ENCODE data around the gene PLEKHO2.

The PLEKHO2 gene

GRCh38 chr15:64905119-64905831 is 63.6 kb downstream of the PLEKHO2 start:
- Histone ChIP-seq H3K23ac (ENCODE audit: low read depth, low read length, poor library complexity) (no peak overlapping the region), H3K9ac (ENCODE audit: low read depth, low read length, poor library complexity) (no peak overlapping the region), H3K18ac (ENCODE audit: low read length) (no peak overlapping the region), H2BK15ac (ENCODE audit: low read length) (no peak overlapping the region), H2AFZ (ENCODE audit: low read length) (peak overlapping the region; percentile 75), H3K79me1 (ENCODE audit: low read depth, low read length) (no peaks in the 10 kb centered on the region), H3K4me2 (ENCODE audit: insufficient read depth, low read length, poor library complexity, severe bottlenecking) (peak overlapping the region; percentile 38), H4K91ac (ENCODE audit: low read depth, low read length, poor library complexity) (no peak overlapping the region), H2AK5ac (ENCODE audit: low read depth, low read length) (no peak overlapping the region), H3K4me1 (ENCODE audit: control insufficient read depth in 2 of 2, insufficient read depth in 1 of 2, low read depth in 1 of 2, low read length in 2 of 2) (peaks cover 0 to 3% of the 10 kb centered on the region in 2 donors), H2BK120ac (ENCODE audit: low read depth, low read length) (no peak overlapping the region), H3K27ac (replicated peaks; ENCODE audit: low read length) (peak overlapping the region; percentile 24), H2BK5ac (ENCODE audit: low read length) (no peak overlapping the region), H4K8ac (ENCODE audit: low read depth, low read length) (no peak overlapping the region), H3K4me3 (ENCODE audit: low read length in 2 of 2) (peak overlapping the region in 1 of 2 donors; percentile 16), H3K14ac (ENCODE audit: low read length) (no peak overlapping the region), H3K9me3 (replicated peaks in 1 of 2; ENCODE audit: control insufficient read depth in 2 of 2, insufficient read depth in 1 of 2, low read depth in 1 of 2, low read length in 2 of 2) (peaks cover 11 to 17% of the 10 kb centered on the region in 2 donors), H2BK12ac (ENCODE audit: low read length) (no peak overlapping the region), H3K4ac (ENCODE audit: low read length) (no peak overlapping the region), H3K36me3 (replicated peaks in 1 of 2; ENCODE audit: control insufficient read depth in 2 of 2, insufficient read depth in 2 of 2, low read length in 2 of 2) (no peaks in the 10 kb centered on the region), H3K27me3 (ENCODE audit: control insufficient read depth in 3 of 3, insufficient read depth in 3 of 3, low read depth in 1 of 3, low read length in 3 of 3) (peaks cover 0 to 8% (median 0%) of the 10 kb centered on the region in 3 experiments)
- no CpG with 5 or more reads among the region's 30 CpGs for WGBS, 2 donors (ENCODE audit: extremely low coverage in 2 of 2, insufficient read length in 2 of 2, insufficient replicate concordance in 1 of 2)
- DNase-seq (ENCODE audit: low spot score), result peak; percentile 67

- Histone ChIP-seq H3K4me1 (ENCODE audit: control insufficient read depth in 2 of 2, insufficient read depth in 1 of 2, low read depth in 1 of 2, low read length in 2 of 2) (peaks cover 0 to 3% of the 10 kb centered on the region in 2 donors), H3K9ac (ENCODE audit: low read depth, low read length, poor library complexity) (no peak overlapping the region), H2AK5ac (ENCODE audit: low read depth, low read length) (no peak overlapping the region), H3K23ac (ENCODE audit: low read depth, low read length, poor library complexity) (no peak overlapping the region), H2BK120ac (ENCODE audit: low read depth, low read length) (no peak overlapping the region), H3K4me3 (ENCODE audit: low read length in 2 of 2) (no peak overlapping the region), H3K18ac (ENCODE audit: low read length) (no peak overlapping the region), H3K36me3 (replicated peaks in 1 of 2; ENCODE audit: control insufficient read depth in 2 of 2, insufficient read depth in 2 of 2, low read length in 2 of 2) (no peaks in the 10 kb centered on the region), H3K4me2 (ENCODE audit: insufficient read depth, low read length, poor library complexity, severe bottlenecking) (no peak overlapping the region), H4K91ac (ENCODE audit: low read depth, low read length, poor library complexity) (no peak overlapping the region), H2AFZ (ENCODE audit: low read length) (no peak overlapping the region), H2BK5ac (ENCODE audit: low read length) (no peak overlapping the region), H3K14ac (ENCODE audit: low read length) (no peak overlapping the region), H4K8ac (ENCODE audit: low read depth, low read length) (no peak overlapping the region), H2BK12ac (ENCODE audit: low read length) (no peak overlapping the region), H3K27ac (replicated peaks; ENCODE audit: low read length) (no peak overlapping the region), H3K27me3 (ENCODE audit: control insufficient read depth in 3 of 3, insufficient read depth in 3 of 3, low read depth in 1 of 3, low read length in 3 of 3) (peaks cover 0 to 12% (median 0%) of the 10 kb centered on the region in 3 experiments), H2BK15ac (ENCODE audit: low read length) (no peak overlapping the region), H3K9me3 (replicated peaks in 1 of 2; ENCODE audit: control insufficient read depth in 2 of 2, insufficient read depth in 1 of 2, low read depth in 1 of 2, low read length in 2 of 2) (peaks cover 11 to 17% of the 10 kb centered on the region in 2 donors), H3K4ac (ENCODE audit: low read length) (no peak overlapping the region), H3K79me1 (ENCODE audit: low read depth, low read length) (no peaks in the 10 kb centered on the region)
- no peak for DNase-seq (ENCODE audit: low spot score)
- no CpG with 5 or more reads among the region's 9 CpGs for WGBS, 2 donors (ENCODE audit: extremely low coverage in 2 of 2, insufficient read length in 2 of 2, insufficient replicate concordance in 1 of 2)
Observed at GRCh38 chr15:64905941-64906340, 64.2 kb downstream of the PLEKHO2 start.

- no CpG with 5 or more reads among the region's 3 CpGs for WGBS, 2 donors (ENCODE audit: extremely low coverage in 2 of 2, insufficient read length in 2 of 2, insufficient replicate concordance in 1 of 2)
- Histone ChIP-seq H2AK5ac (ENCODE audit: low read depth, low read length) (no peak overlapping the region), H3K23ac (ENCODE audit: low read depth, low read length, poor library complexity) (no peak overlapping the region), H3K4me3 (ENCODE audit: low read length in 2 of 2) (no peak overlapping the region), H3K9me3 (replicated peaks in 1 of 2; ENCODE audit: control insufficient read depth in 2 of 2, insufficient read depth in 1 of 2, low read depth in 1 of 2, low read length in 2 of 2) (peaks cover 11 to 15% of the 10 kb centered on the region in 2 donors), H3K27ac (replicated peaks; ENCODE audit: low read length) (no peak overlapping the region), H2AFZ (ENCODE audit: low read length) (no peak overlapping the region), H3K27me3 (ENCODE audit: control insufficient read depth in 3 of 3, insufficient read depth in 3 of 3, low read depth in 1 of 3, low read length in 3 of 3) (peaks cover 0 to 14% (median 0%) of the 10 kb centered on the region in 3 experiments), H4K91ac (ENCODE audit: low read depth, low read length, poor library complexity) (no peak overlapping the region), H2BK15ac (ENCODE audit: low read length) (no peak overlapping the region), H3K4ac (ENCODE audit: low read length) (no peak overlapping the region), H2BK120ac (ENCODE audit: low read depth, low read length) (no peak overlapping the region), H3K4me1 (ENCODE audit: control insufficient read depth in 2 of 2, insufficient read depth in 1 of 2, low read depth in 1 of 2, low read length in 2 of 2) (peaks cover 0 to 3% of the 10 kb centered on the region in 2 donors), H3K9ac (ENCODE audit: low read depth, low read length, poor library complexity) (no peak overlapping the region), H2BK5ac (ENCODE audit: low read length) (no peak overlapping the region), H3K18ac (ENCODE audit: low read length) (no peak overlapping the region), H4K8ac (ENCODE audit: low read depth, low read length) (no peak overlapping the region), H2BK12ac (ENCODE audit: low read length) (no peak overlapping the region), H3K36me3 (replicated peaks in 1 of 2; ENCODE audit: control insufficient read depth in 2 of 2, insufficient read depth in 2 of 2, low read length in 2 of 2) (no peaks in the 10 kb centered on the region), H3K79me1 (ENCODE audit: low read depth, low read length) (no peaks in the 10 kb centered on the region), H3K4me2 (ENCODE audit: insufficient read depth, low read length, poor library complexity, severe bottlenecking) (no peak overlapping the region), H3K14ac (ENCODE audit: low read length) (no peak overlapping the region)
- DNase-seq (ENCODE audit: low spot score), result no peak
Observed at GRCh38 chr15:64906402-64906801, 64.7 kb downstream of the PLEKHO2 start.

GRCh38 chr15:64907991-64908390 is 66.3 kb downstream of the PLEKHO2 start:
- Histone ChIP-seq H3K9me3 (replicated peaks in 1 of 2; ENCODE audit: control insufficient read depth in 2 of 2, insufficient read depth in 1 of 2, low read depth in 1 of 2, low read length in 2 of 2) (peaks cover 11 to 13% of the 10 kb centered on the region in 2 donors), H3K27me3 (ENCODE audit: control insufficient read depth in 3 of 3, insufficient read depth in 3 of 3, low read depth in 1 of 3, low read length in 3 of 3) (peaks cover 0 to 24% (median 10%) of the 10 kb centered on the region in 3 experiments), H3K9ac (ENCODE audit: low read depth, low read length, poor library complexity) (no peak overlapping the region), H3K36me3 (replicated peaks in 1 of 2; ENCODE audit: control insufficient read depth in 2 of 2, insufficient read depth in 2 of 2, low read length in 2 of 2) (no peaks in the 10 kb centered on the region), H2BK5ac (ENCODE audit: low read length) (no peak overlapping the region), H2AFZ (ENCODE audit: low read length) (no peak overlapping the region), H3K4me2 (ENCODE audit: insufficient read depth, low read length, poor library complexity, severe bottlenecking) (no peak overlapping the region), H2BK15ac (ENCODE audit: low read length) (no peak overlapping the region), H3K27ac (replicated peaks; ENCODE audit: low read length) (no peak overlapping the region), H3K14ac (ENCODE audit: low read length) (no peak overlapping the region), H2BK120ac (ENCODE audit: low read depth, low read length) (no peak overlapping the region), H2BK12ac (ENCODE audit: low read length) (no peak overlapping the region), H4K91ac (ENCODE audit: low read depth, low read length, poor library complexity) (no peak overlapping the region), H3K4ac (ENCODE audit: low read length) (no peak overlapping the region), H3K4me1 (ENCODE audit: control insufficient read depth in 2 of 2, insufficient read depth in 1 of 2, low read depth in 1 of 2, low read length in 2 of 2) (peaks cover 2 to 9% of the 10 kb centered on the region in 2 donors), H2AK5ac (ENCODE audit: low read depth, low read length) (no peak overlapping the region), H3K79me1 (ENCODE audit: low read depth, low read length) (no peaks in the 10 kb centered on the region), H3K23ac (ENCODE audit: low read depth, low read length, poor library complexity) (no peak overlapping the region), H4K8ac (ENCODE audit: low read depth, low read length) (no peak overlapping the region), H3K4me3 (ENCODE audit: low read length in 2 of 2) (no peak overlapping the region), H3K18ac (ENCODE audit: low read length) (no peak overlapping the region)
- no peak for DNase-seq (ENCODE audit: low spot score)
- WGBS, 2 donors (ENCODE audit: extremely low coverage in 2 of 2, insufficient read length in 2 of 2, insufficient replicate concordance in 1 of 2), result no CpG with 5 or more reads among the region's 1 CpG
